A673 (cell line): ENCODE data around the gene ANKRD55. TPM values are rescaled to one million over a fixed set of nuclear protein-coding genes. Genes with fewer than 3 reads are reported as not detected.

ENCODE experiments used
- BruUV-seq: library from RNA; stranded (reverse); fragments of 400-500 nt; replicated peaks from 2 replicates; lab custom pipeline; 2021; lab: Mats Ljungman, UMichigan
- CTCF ChIA-PET: fragments of 300-600 bp; sonication (Branson Sonifier 250); formaldehyde crosslinking; loops from one replicate; lab custom pipeline; 2022; ENCODE audit warnings: antibody characterized with exemption; lab: Charles Lee
- POLR2A ChIA-PET: fragments of 300-600 bp; sonication (Branson Sonifier 250); formaldehyde crosslinking; loops from one replicate; lab custom pipeline; 2022; ENCODE audit warnings: antibody characterized with exemption; ENCODE audit not compliant: low non-redundant PET; lab: Charles Lee
- DNase-seq: peaks from one replicate; pipeline ENCODE4 v3.0.0-alpha.2; 2015; ENCODE audit warnings: low spot score
- H3K27ac ChIP-seq: fragments of 200-600 bp; sonication (generic); 2 replicates; pipeline ENCODE4 v1.5.1; 2016; ENCODE audit warnings: mixed run types, low read depth, mild to moderate bottlenecking, mixed read lengths, antibody characterized with exemption, low read length; ENCODE audit not compliant: poor library complexity, severe bottlenecking
- H3K27me3 ChIP-seq: fragments of 200-600 bp; sonication (generic); replicated peaks from 2 replicates; pipeline ENCODE4 v1.6.1; 2017; ENCODE audit warnings: mixed run types, low read depth, mild to moderate bottlenecking, mixed read lengths, antibody characterized with exemption, low read length; ENCODE audit not compliant: insufficient read depth, poor library complexity
- H3K36me3 ChIP-seq: fragments of 200-600 bp; sonication (generic); 2 replicates; pipeline ENCODE4 v1.6.1; 2016; ENCODE audit warnings: mixed run types, mild to moderate bottlenecking, mixed read lengths, antibody characterized with exemption, low read length; ENCODE audit not compliant: insufficient read depth, poor library complexity, severe bottlenecking
- H3K4me1 ChIP-seq: fragments of 200-600 bp; sonication (generic); 2 replicates; pipeline ENCODE4 v1.6.1; 2017; ENCODE audit warnings: mixed run types, mild to moderate bottlenecking, mixed read lengths, antibody characterized with exemption, low read length; ENCODE audit not compliant: insufficient read depth, poor library complexity, severe bottlenecking
- H3K4me3 ChIP-seq: fragments of 200-600 bp; sonication (generic); 2 replicates; pipeline ENCODE4 v1.5.1; 2016; ENCODE audit warnings: low read depth, mixed run types, mild to moderate bottlenecking, mixed read lengths, low read length; ENCODE audit not compliant: poor library complexity, severe bottlenecking
- H3K9me3 ChIP-seq: fragments of 200-600 bp; sonication (generic); 2 replicates; pipeline ENCODE4 v1.6.1; 2016; ENCODE audit warnings: mixed run types, low read depth, mild to moderate bottlenecking, mixed read lengths, antibody characterized with exemption, low read length; ENCODE audit not compliant: poor library complexity, severe bottlenecking
- CTCF ChIP-seq: fragments of 300-800, 200-600 bp; sonication (generic); conservative IDR thresholded peaks from 2 replicates; pipeline ENCODE4 v1.5.1; 2017; ENCODE audit warnings: low read depth, mild to moderate bottlenecking, antibody characterized with exemption, low read length, moderate library complexity, mixed read lengths
- EZH2 ChIP-seq: fragments of 200-600 bp; sonication (generic); IDR thresholded peaks from 2 replicates; pipeline ENCODE4 v1.6.1; 2017; ENCODE audit warnings: borderline replicate concordance, low read depth, mild to moderate bottlenecking, mixed read lengths, antibody characterized with exemption, low read length; ENCODE audit not compliant: poor library complexity, severe bottlenecking
- intact Hi-C: fragments of 100-400 bp; cut with micrococcal nuclease; formaldehyde crosslinking; loops from one replicate; pipeline ENCODE4 v1.10.0; 2022; ENCODE audit not compliant: unreplicated experiment
- total RNA-seq: library from RNA; stranded (reverse); gene quantifications from 2 replicates; pipeline ENCODE4 v1.2.3, GENCODE V29; 2021

The ANKRD55 gene
- total RNA-seq, 1 experiment from 2014 or later: not detected

GRCh38 chr5:56090793-56091460, 142.2 kb downstream of the ANKRD55 start:
- ChIA-PET POLR2A (no interaction called here), CTCF (no interaction called here)
- DNase-seq: no peak
- H3K4me3 ChIP-seq: no peak overlapping the region
- intact Hi-C loops: no loop called here
- no peaks in the 10 kb centered on the region for H3K4me1 ChIP-seq
- no peak overlapping the region for H3K27ac ChIP-seq
- no TSS peak for BruUV-seq
- no peaks in the 10 kb centered on the region for H3K9me3 ChIP-seq
- H3K36me3 ChIP-seq: no peaks in the 10 kb centered on the region
- no peak for TF ChIP-seq CTCF
- no peak for TF ChIP-seq EZH2
- H3K27me3 ChIP-seq: no peaks in the 10 kb centered on the region

GRCh38 chr5:56088967-56089829, 143.9 kb downstream of the ANKRD55 start:
- CTCF ChIA-PET: no interaction called here
- Histone ChIP-seq H3K4me1 (no peaks in the 10 kb centered on the region), H3K36me3 (no peaks in the 10 kb centered on the region), H3K27ac (no peak overlapping the region), H3K27me3 (no peaks in the 10 kb centered on the region), H3K4me3 (no peak overlapping the region), H3K9me3 (no peaks in the 10 kb centered on the region)
- intact Hi-C loops: no loop called here
- TF ChIP-seq EZH2: no peak
- TF ChIP-seq CTCF: no peak
- POLR2A ChIA-PET: no interaction called here
- BruUV-seq: no TSS peak
- DNase-seq: no peak

GRCh38 chr5:56088431-56088949, 144.6 kb downstream of the ANKRD55 start:
- no peaks in the 10 kb centered on the region for H3K9me3 ChIP-seq
- intact Hi-C loops: no loop called here
- TF ChIP-seq EZH2: no peak
- BruUV-seq: no TSS peak
- ChIA-PET POLR2A (no interaction called here), CTCF (no interaction called here)
- no peaks in the 10 kb centered on the region for H3K4me1 ChIP-seq
- DNase-seq: no peak
- H3K27ac ChIP-seq: no peak overlapping the region
- no peaks in the 10 kb centered on the region for H3K36me3 ChIP-seq
- no peak overlapping the region for H3K4me3 ChIP-seq
- no peaks in the 10 kb centered on the region for H3K27me3 ChIP-seq
